ENCODE results near the gene PLIN3. TPM values are rescaled to one million over a fixed set of nuclear protein-coding genes. Genes with fewer than 3 reads are reported as not detected.
"Not testable (repeated sequence)": the region's sequence is repeated elsewhere in the genome, so short reads cannot be mapped to it uniquely, and the experiment has no call there.

Gene PLIN3
- total and polyA plus RNA-seq, 4 experiments from 2014 or later: 16.0 to 50.1 (median 24.2) TPM

GRCh38 chr19:4831979-4832340 is 35.5 kb downstream of the PLIN3 start:
- H3K9me3 ChIP-seq (ENCODE audit: control insufficient read depth in 1 of 2, low read length in 2 of 2); H3K27me3 ChIP-seq (ENCODE audit: insufficient read depth, low read length); DNase-seq; H3K27me3 Mint-ChIP-seq; H3K9me3 Mint-ChIP-seq; H3K36me3 ChIP-seq (ENCODE audit: insufficient read depth, low read length): not testable (repeated sequence)
- H3K4me1 ChIP-seq (ENCODE audit: insufficient read depth, low read length): peaks cover 21% of the 10 kb centered on the region
- H3K4me3 Mint-ChIP-seq: peak overlapping the region; percentile 88 to 94 (median 90)
- peaks cover 0 to 14% of the 10 kb centered on the region in 2 donors for H3K36me3 Mint-ChIP-seq
- intact Hi-C loops (cut with micrococcal nuclease): loop anchor here (1.0 kb wide), 1 partner anchor 21 kb away; no protein-coding TSS in a partner anchor
- ChIA-PET POLR2A (ENCODE audit: partially characterized antibody) (interaction anchor here (1.5 kb wide), 1 partner anchor 16 kb away, joined by 3 read pairs; no protein-coding TSS in a partner anchor), CTCF (ENCODE audit: partially characterized antibody) (interaction anchor here (0.9 to 12.7 kb wide), 4 partner anchors 19 to 80 kb away, joined by 3 to 139 read pairs (median 5); no protein-coding TSS in a partner anchor)
- peak overlapping the region; percentile 43 to 83 for H3K4me3 ChIP-seq (ENCODE audit: low read length in 2 of 2)
- H3K4me1 Mint-ChIP-seq: peaks cover 18 to 36% (median 28%) of the 10 kb centered on the region in 4 donors
- peak overlapping the region; percentile 86 to 94 (median 91) for H3K27ac Mint-ChIP-seq
- H3K27ac ChIP-seq (ENCODE audit: low read depth, low read length): peak overlapping the region; percentile 92

GRCh38 chr19:4831304-4831978 is 36.0 kb downstream of the PLIN3 start, which contains the start of gene TICAM1:
Gene TICAM1 (minus strand): TSS chr19:4831712. CDS start chr19:4818377, 13,335 bp downstream.
- H3K36me3 ChIP-seq (ENCODE audit: insufficient read depth, low read length): no peaks in the 10 kb centered on the region
- no peaks in the 10 kb centered on the region for H3K9me3 ChIP-seq (ENCODE audit: control insufficient read depth in 1 of 2, low read length in 2 of 2)
- H3K4me1 ChIP-seq (ENCODE audit: insufficient read depth, low read length): peaks cover 21% of the 10 kb centered on the region
- Mint-ChIP-seq H3K4me3 (peak within 1 kb of the TSS; percentile 88 to 94 (median 90)), H3K9me3 (no peaks in the 10 kb centered on the region), H3K27ac (peak within 1 kb of the TSS; percentile 90 to 98 (median 96)), H3K27me3 (no peaks in the 10 kb centered on the region), H3K36me3 (peaks cover 0 to 14% of the 10 kb centered on the region in 2 donors), H3K4me1 (peaks cover 19 to 36% (median 28%) of the 10 kb centered on the region in 4 donors)
- H3K4me3 ChIP-seq (ENCODE audit: low read length in 2 of 2): peak within 1 kb of the TSS; percentile 43 to 83
- H3K27ac ChIP-seq (ENCODE audit: low read depth, low read length): peak within 1 kb of the TSS; percentile 92
- H3K27me3 ChIP-seq (ENCODE audit: insufficient read depth, low read length): no peaks in the 10 kb centered on the region
- peak; percentile 80 to 88 (median 80) for DNase-seq
- intact Hi-C loops (cut with micrococcal nuclease): loop anchor here (1.0 kb wide), 1 partner anchor 20 kb away; no protein-coding TSS in a partner anchor
- ChIA-PET POLR2A (ENCODE audit: partially characterized antibody) (interaction anchor here (0.9 to 1.5 kb wide), 3 partner anchors 15 to 74 kb away, joined by 3 to 4 read pairs (median 3); no protein-coding TSS in a partner anchor), CTCF (ENCODE audit: partially characterized antibody) (interaction anchor here (0.9 to 12.7 kb wide), 7 partner anchors 14 to 81 kb away, joined by 3 to 139 read pairs (median 5); no protein-coding TSS in a partner anchor)

- DNase-seq: no peak
- Histone ChIP-seq H3K9me3 (ENCODE audit: control insufficient read depth in 1 of 2, low read length in 2 of 2) (no peaks in the 10 kb centered on the region), H3K36me3 (ENCODE audit: insufficient read depth, low read length) (no peaks in the 10 kb centered on the region), H3K27me3 (ENCODE audit: insufficient read depth, low read length) (no peaks in the 10 kb centered on the region), H3K27ac (ENCODE audit: low read depth, low read length) (peak overlapping the region; percentile 92), H3K4me3 (ENCODE audit: low read length in 2 of 2) (peak overlapping the region; percentile 43 to 83), H3K4me1 (ENCODE audit: insufficient read depth, low read length) (peaks cover 21% of the 10 kb centered on the region)
- H3K4me1 Mint-ChIP-seq: peaks cover 20 to 36% (median 28%) of the 10 kb centered on the region in 4 donors
- H3K27me3 Mint-ChIP-seq: no peaks in the 10 kb centered on the region
- H3K9me3 Mint-ChIP-seq: no peaks in the 10 kb centered on the region
- ChIA-PET POLR2A (ENCODE audit: partially characterized antibody) (interaction anchor here (0.9 to 1.5 kb wide), 3 partner anchors 14 to 75 kb away, joined by 3 to 4 read pairs (median 3); no protein-coding TSS in a partner anchor), CTCF (ENCODE audit: partially characterized antibody) (interaction anchor here (0.9 to 12.7 kb wide), 6 partner anchors 13 to 81 kb away, joined by 3 to 139 read pairs (median 6); no protein-coding TSS in a partner anchor)
- peak overlapping the region; percentile 88 to 94 (median 90) for H3K4me3 Mint-ChIP-seq
- intact Hi-C loops (cut with micrococcal nuclease): loop anchor here (1.0 kb wide), 1 partner anchor 20 kb away; no protein-coding TSS in a partner anchor
- H3K27ac Mint-ChIP-seq: peak overlapping the region; percentile 90 to 98 (median 96)
- peaks cover 0 to 14% of the 10 kb centered on the region in 2 donors for H3K36me3 Mint-ChIP-seq
Measured at GRCh38 chr19:4830768-4831265, 36.6 kb downstream of the PLIN3 start.

- POLR2A ChIA-PET (ENCODE audit: partially characterized antibody): interaction anchor here (1.4 kb wide), 1 partner anchor 17 kb away, joined by 3 read pairs; no protein-coding TSS in a partner anchor
- Histone ChIP-seq H3K4me1 (ENCODE audit: insufficient read depth, low read length) (peaks cover 21% of the 10 kb centered on the region), H3K9me3 (ENCODE audit: control insufficient read depth in 1 of 2, low read length in 2 of 2) (no peaks in the 10 kb centered on the region), H3K36me3 (ENCODE audit: insufficient read depth, low read length) (no peaks in the 10 kb centered on the region), H3K27ac (ENCODE audit: low read depth, low read length) (peak overlapping the region; percentile 92), H3K27me3 (ENCODE audit: insufficient read depth, low read length) (no peaks in the 10 kb centered on the region), H3K4me3 (ENCODE audit: low read length in 2 of 2) (peak overlapping the region; percentile 43 to 83)
- Mint-ChIP-seq H3K36me3 (peaks cover 0 to 14% of the 10 kb centered on the region in 2 donors), H3K9me3 (no peaks in the 10 kb centered on the region), H3K4me3 (peak overlapping the region; percentile 88 to 94 (median 90)), H3K27me3 (no peaks in the 10 kb centered on the region), H3K27ac (peak overlapping the region; percentile 90 to 98 (median 96)), H3K4me1 (peaks cover 20 to 36% (median 28%) of the 10 kb centered on the region in 4 donors)
- DNase-seq: no peak
- intact Hi-C loops (cut with micrococcal nuclease): no loop called here
- CTCF ChIA-PET (ENCODE audit: partially characterized antibody): interaction anchor here (0.9 to 12.7 kb wide), 5 partner anchors 12 to 81 kb away, joined by 3 to 139 read pairs (median 7); no protein-coding TSS in a partner anchor
Measured at GRCh38 chr19:4830332-4830731, 37.1 kb downstream of the PLIN3 start.

GRCh38 chr19:4829001-4829712 is 38.3 kb downstream of the PLIN3 start:
- Histone ChIP-seq H3K4me3 (ENCODE audit: low read length in 2 of 2) (no peak overlapping the region), H3K27me3 (ENCODE audit: insufficient read depth, low read length) (no peaks in the 10 kb centered on the region), H3K36me3 (ENCODE audit: insufficient read depth, low read length) (no peaks in the 10 kb centered on the region), H3K9me3 (ENCODE audit: control insufficient read depth in 1 of 2, low read length in 2 of 2) (no peaks in the 10 kb centered on the region), H3K27ac (ENCODE audit: low read depth, low read length) (peak overlapping the region; percentile 31), H3K4me1 (ENCODE audit: insufficient read depth, low read length) (peaks cover 21% of the 10 kb centered on the region)
- H3K9me3 Mint-ChIP-seq: no peaks in the 10 kb centered on the region
- ChIA-PET POLR2A (ENCODE audit: partially characterized antibody) (no interaction called here), CTCF (ENCODE audit: partially characterized antibody) (interaction anchor here (0.7 to 12.7 kb wide), 4 partner anchors 11 to 90 kb away, joined by 3 to 139 read pairs (median 7); no protein-coding TSS in a partner anchor)
- H3K27ac Mint-ChIP-seq: peak overlapping the region; percentile 61 to 91 (median 79)
- H3K27me3 Mint-ChIP-seq: no peaks in the 10 kb centered on the region
- peaks cover 20 to 36% (median 28%) of the 10 kb centered on the region in 4 donors for H3K4me1 Mint-ChIP-seq
- H3K36me3 Mint-ChIP-seq: peaks cover 0 to 14% of the 10 kb centered on the region in 2 donors
- DNase-seq: peak in 1 of 5 donors; percentile 25
- intact Hi-C loops (cut with micrococcal nuclease): no loop called here
- peak overlapping the region; percentile 59 to 84 (median 74) for H3K4me3 Mint-ChIP-seq

- H3K9me3 ChIP-seq (ENCODE audit: control insufficient read depth in 1 of 2, low read length in 2 of 2): no peaks in the 10 kb centered on the region
- H3K27me3 ChIP-seq (ENCODE audit: insufficient read depth, low read length): no peaks in the 10 kb centered on the region
- H3K27ac ChIP-seq (ENCODE audit: low read depth, low read length): no peak overlapping the region
- peak in 1 of 5 donors; percentile 20 for DNase-seq
- ChIA-PET CTCF (ENCODE audit: partially characterized antibody) (interaction anchor here (1.0 to 12.7 kb wide), 3 partner anchors 12 to 88 kb away, joined by 3 to 139 read pairs (median 22); no protein-coding TSS in a partner anchor), POLR2A (ENCODE audit: partially characterized antibody) (no interaction called here)
- Mint-ChIP-seq H3K4me3 (no peak overlapping the region), H3K4me1 (peaks cover 4 to 10% (median 6%) of the 10 kb centered on the region in 4 donors), H3K9me3 (no peaks in the 10 kb centered on the region), H3K27me3 (no peaks in the 10 kb centered on the region), H3K36me3 (peaks cover 8 to 16% of the 10 kb centered on the region in 2 donors), H3K27ac (peak overlapping the region in 2 of 7 donors; percentile 52 to 65)
- intact Hi-C loops (cut with micrococcal nuclease): no loop called here
- no peak overlapping the region for H3K4me3 ChIP-seq (ENCODE audit: low read length in 2 of 2)
- no peaks in the 10 kb centered on the region for H3K4me1 ChIP-seq (ENCODE audit: insufficient read depth, low read length)
- H3K36me3 ChIP-seq (ENCODE audit: insufficient read depth, low read length): no peaks in the 10 kb centered on the region
Measured at GRCh38 chr19:4823577-4823976, 43.9 kb downstream of the PLIN3 start.
